IMR-90 (cell line): ENCODE results near the gene MCTP1. TPM values are rescaled to one million over a fixed set of nuclear protein-coding genes. Genes with fewer than 3 reads are reported as not detected.

Experiments used
- ATAC-seq: fragments of 200-7000 bp; cut with Tn5 transposase; 2 replicates; pipeline ENCODE4 v1.9.1; 2020; ENCODE audit warnings: low read depth, mild to moderate bottlenecking, moderate library complexity
- BruUV-seq: library from RNA; stranded (reverse); fragments of 400-500 nt; replicated peaks from 2 replicates; lab custom pipeline; 2021; lab: Mats Ljungman, UMichigan
- CTCF ChIA-PET: fragments of 300-600 bp; formaldehyde crosslinking; extraction: SDS; loops from one replicate; lab custom pipeline; 2021; ENCODE audit warnings: antibody characterized with exemption; lab: Yijun Ruan, JAX
- POLR2A ChIA-PET: fragments of 300-600 bp; sonication (Branson Sonifier 250); formaldehyde crosslinking; loops from one replicate; lab custom pipeline; 2022; ENCODE audit warnings: antibody characterized with exemption; ENCODE audit not compliant: unreplicated experiment; lab: Charles Lee
- DNase-seq: peaks from one replicate; pipeline ENCODE4 v3.0.0; 2013
- H2AFZ ChIP-seq: replicated peaks from 2 replicates; pipeline ENCODE3; 2013; ENCODE audit warnings: low read length, mild to moderate bottlenecking; ENCODE audit not compliant: poor library complexity
- H2AK5ac ChIP-seq: 2 replicates; pipeline ENCODE4 v1.6.1; 2013; ENCODE audit warnings: low read depth, low read length, inconsistent platforms
- H2AK9ac ChIP-seq: replicated peaks from 2 replicates; pipeline ENCODE3; 2013; ENCODE audit warnings: mild to moderate bottlenecking, low read depth, low read length, moderate library complexity; ENCODE audit not compliant: poor library complexity
- H2BK120ac ChIP-seq: 2 replicates; pipeline ENCODE4 v1.6.1; 2013; ENCODE audit warnings: low read depth, low read length, inconsistent platforms
- H2BK15ac ChIP-seq: 3 replicates; pipeline ENCODE4 v1.6.1; 2013; ENCODE audit warnings: low read depth, low read length, inconsistent platforms
- H2BK20ac ChIP-seq: 2 replicates; pipeline ENCODE4 v1.6.1; 2013; ENCODE audit warnings: low read depth, mild to moderate bottlenecking, inconsistent platforms, low read length, moderate library complexity
- H2BK5ac ChIP-seq: 2 replicates; pipeline ENCODE4 v1.6.1; 2013; ENCODE audit warnings: mild to moderate bottlenecking, low read depth, low read length, inconsistent platforms; ENCODE audit not compliant: poor library complexity, severe bottlenecking
- H3K14ac ChIP-seq: replicated peaks from 2 replicates; pipeline ENCODE4 v1.6.1; 2013; ENCODE audit warnings: low read depth, low read length, inconsistent platforms
- H3K18ac ChIP-seq: 2 replicates; pipeline ENCODE4 v1.6.1; 2013; ENCODE audit warnings: low read depth, low read length, control low read depth
- H3K23ac ChIP-seq: 2 replicates; pipeline ENCODE4 v1.6.1; 2013; ENCODE audit warnings: low read depth, low read length, inconsistent platforms
- H3K27ac ChIP-seq: 2 replicates; pipeline ENCODE4 v1.5.1; 2013; ENCODE audit warnings: mild to moderate bottlenecking, control low read depth, low read length; ENCODE audit not compliant: insufficient read depth
- H3K27me3 ChIP-seq: 2 replicates; pipeline ENCODE4 v1.6.1; 2013; ENCODE audit warnings: low read length; ENCODE audit not compliant: control insufficient read depth, insufficient read depth
- H3K36me3 ChIP-seq: 2 replicates; pipeline ENCODE4 v1.6.1; 2013; ENCODE audit warnings: low read length, mixed read lengths; ENCODE audit not compliant: control insufficient read depth, insufficient read depth
- H3K4ac ChIP-seq: 2 replicates; pipeline ENCODE4 v1.6.1; 2013; ENCODE audit warnings: low read depth, low read length, inconsistent platforms
- H3K4me1 ChIP-seq: 2 replicates; pipeline ENCODE4 v1.6.1; 2013; ENCODE audit warnings: low read length, mixed read lengths; ENCODE audit not compliant: control insufficient read depth, insufficient read depth
- H3K4me2 ChIP-seq: 2 replicates; pipeline ENCODE4 v1.6.1; 2013; ENCODE audit warnings: low read depth, mild to moderate bottlenecking, control low read depth, low read length, moderate library complexity
- H3K4me3 ChIP-seq: 2 replicates; pipeline ENCODE4 v1.5.1; 2013; ENCODE audit warnings: low read depth, mild to moderate bottlenecking, control low read depth, low read length, moderate library complexity; ENCODE audit not compliant: insufficient read depth
- H3K56ac ChIP-seq: 2 replicates; pipeline ENCODE4 v1.6.1; 2013; ENCODE audit warnings: low read length, inconsistent platforms; ENCODE audit not compliant: insufficient read depth; ENCODE audit errors: extremely low read depth
- H3K79me1 ChIP-seq, 2 experiments: 2 replicates each; pipeline ENCODE4 v1.6.1; 2013; ENCODE audit warnings: low read length in 2 of 2, inconsistent platforms in 1 of 2, low read depth in 1 of 2
- H3K9ac ChIP-seq: 2 replicates; pipeline ENCODE4 v1.6.1; 2013; ENCODE audit warnings: low read depth, low read length, control low read depth
- H3K9me1 ChIP-seq: 2 replicates; pipeline ENCODE4 v1.6.1; 2013; ENCODE audit warnings: low read length, inconsistent platforms; ENCODE audit not compliant: insufficient read depth
- H3K9me3 ChIP-seq: 2 replicates; pipeline ENCODE4 v1.6.1; 2013; ENCODE audit warnings: low read length; ENCODE audit not compliant: control insufficient read depth, insufficient read depth
- H4K20me1 ChIP-seq: 2 replicates; pipeline ENCODE4 v1.6.1; 2013; ENCODE audit warnings: low read length, inconsistent platforms; ENCODE audit not compliant: insufficient read depth
- H4K5ac ChIP-seq: 2 replicates; pipeline ENCODE4 v1.6.1; 2013; ENCODE audit warnings: mild to moderate bottlenecking, low read depth, low read length, control low read depth
- H4K8ac ChIP-seq, 2 experiments: 2 replicates each; pipeline ENCODE4 v1.6.1; 2013; ENCODE audit warnings: low read depth in 2 of 2, low read length in 2 of 2, control low read depth in 1 of 2, inconsistent platforms in 1 of 2
- H4K91ac ChIP-seq: 2 replicates; pipeline ENCODE4 v1.6.1; 2013; ENCODE audit warnings: low read depth, low read length, inconsistent platforms; ENCODE audit not compliant: insufficient read depth
- BHLHE40 ChIP-seq: fragments of 150-350 bp; IDR thresholded peaks from 2 replicates; pipeline ENCODE4 v1.6.1; 2016; ENCODE audit warnings: mild to moderate bottlenecking, low read depth, low read length
- CEBPB ChIP-seq: IDR thresholded peaks from 2 replicates; pipeline ENCODE4 v1.6.1; 2012; ENCODE audit warnings: low read depth, low read length, improper control_type of control experiment
- CHD1 ChIP-seq: IDR thresholded peaks from 2 replicates; pipeline ENCODE4 v1.6.1; 2012; ENCODE audit warnings: low read depth, low read length, improper control_type of control experiment
- FOS ChIP-seq: fragments of 150-350 bp; IDR thresholded peaks from 2 replicates; pipeline ENCODE4 v1.6.1; 2016; ENCODE audit warnings: low read depth, low read length
- MAFK ChIP-seq: IDR thresholded peaks from 2 replicates; pipeline ENCODE4 v1.6.1; 2012; ENCODE audit warnings: low read depth, low read length, improper control_type of control experiment
- MXI1 ChIP-seq: IDR thresholded peaks from 2 replicates; pipeline ENCODE4 v1.6.1; 2012; ENCODE audit warnings: low read depth, mild to moderate bottlenecking, low read length, moderate library complexity, borderline replicate concordance
- NFE2L2 ChIP-seq: fragments of 150-350 bp; IDR thresholded peaks from 2 replicates; pipeline ENCODE4 v1.6.1; 2016; ENCODE audit warnings: low read depth, mild to moderate bottlenecking, low read length
- POLR2A ChIP-seq: IDR thresholded peaks from 2 replicates; pipeline ENCODE4 v1.6.1; 2012; ENCODE audit warnings: mild to moderate bottlenecking, low read depth, low read length
- RAD21 ChIP-seq: IDR thresholded peaks from 2 replicates; pipeline ENCODE4 v1.6.1; 2012; ENCODE audit warnings: low read length, improper control_type of control experiment
- RCOR1 ChIP-seq: IDR thresholded peaks from 2 replicates; pipeline ENCODE4 v1.6.1; 2012; ENCODE audit warnings: mild to moderate bottlenecking, low read length, improper control_type of control experiment; ENCODE audit not compliant: insufficient replicate concordance
- RFX5 ChIP-seq: IDR thresholded peaks from 2 replicates; pipeline ENCODE4 v1.8.0; 2012; ENCODE audit warnings: low read depth, mild to moderate bottlenecking, low read length, moderate library complexity
- WGBS, 2 experiments: methylation state at CpG; one replicate each; pipeline versions ENCODE4 v1.1.5 to v1.1.7; 2013; ENCODE audit warnings: missing lambda C conversion rate in 2 of 2; ENCODE audit not compliant: insufficient read length in 1 of 2; ENCODE audit errors: extremely low coverage in 2 of 2; 5-methylcytosine and 5-hydroxymethylcytosine counted together
- dilution Hi-C: fragments of 300-500 bp; cut with HindIII; formaldehyde crosslinking; loops from one replicate; pipeline ENCODE4 v1.14.3; 2018; ENCODE audit warnings: low sequenced_read_pairs; ENCODE audit not compliant: unreplicated experiment
- in situ Hi-C: fragments of 300-500 bp; cut with MboI; formaldehyde crosslinking; loops from 3 replicates; pipeline ENCODE4 v1.14.3; 2019; ENCODE audit warnings: low sequenced_read_pairs, inconsistent platforms, mixed read lengths
- intact Hi-C: fragments of 100-400 bp; cut with micrococcal nuclease; formaldehyde crosslinking; loops from 2 replicates; pipeline ENCODE4 v1.10.0; 2022
- polyA plus RNA-seq, 3 experiments: library from polyadenylated mRNA; depleted of rRNA; stranded (reverse); fragments of >200 nt; gene quantifications; 2 replicates each; pipeline ENCODE4 v1.2.3, GENCODE V29; 2012; ENCODE audit warnings: low replicate concordance in 1 of 3
- total RNA-seq: library from RNA; depleted of rRNA; stranded (reverse); fragments of >200 nt; gene quantifications from 2 replicates; pipeline ENCODE4 v1.2.3, GENCODE V29; 2012
- TF ChIP-seq, protein P1 (sequence below): conservative IDR thresholded peaks from 2 replicates; pipeline ENCODE4 v1.5.1; 2012; ENCODE audit warnings: mild to moderate bottlenecking, low read depth, low read length, improper control_type of control experiment
- TF ChIP-seq, protein P2 (sequence below): fragments of 150-350 bp; IDR thresholded peaks from 2 replicates; pipeline ENCODE4 v1.6.1; 2016; ENCODE audit warnings: low read depth, mild to moderate bottlenecking, low read length, moderate library complexity, borderline replicate concordance

Gene MCTP1
- total and polyA plus RNA-seq, 2 of the 4 experiments (the other 2 are of a cell fraction) = 0.21 TPM; not detected in 1

DNA sequence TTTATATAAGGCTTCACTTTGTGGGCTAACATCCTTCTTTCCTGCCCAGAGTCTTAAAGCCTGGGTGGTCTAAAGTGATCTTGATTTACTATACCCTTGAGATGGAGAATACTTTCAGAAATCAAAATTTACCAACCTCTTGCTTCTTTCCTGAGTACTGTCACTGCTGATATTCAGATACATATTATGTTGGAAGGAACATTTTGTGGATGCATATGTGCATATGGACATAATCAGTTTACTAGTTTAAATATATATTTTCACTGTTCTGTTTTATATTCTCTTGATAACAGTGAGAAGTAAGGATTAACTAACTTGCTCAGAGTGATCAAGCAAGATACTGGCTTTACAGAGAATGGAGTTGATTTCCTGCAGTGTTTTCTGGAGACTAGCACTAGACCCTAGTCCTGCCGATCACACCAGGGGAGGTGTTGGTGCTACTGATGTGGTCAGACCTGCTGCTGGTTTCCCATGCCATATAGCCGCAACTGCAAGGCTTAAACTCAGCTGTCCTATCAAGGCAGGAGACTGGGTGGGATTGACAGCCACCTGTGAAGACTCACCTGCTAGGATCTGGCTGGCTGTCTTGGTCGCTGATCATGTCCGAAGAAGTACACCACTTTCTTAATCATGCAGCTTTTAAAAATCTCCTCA, 608.8 kb downstream of the MCTP1 start:
- no peak overlapping the region for H3K27ac ChIP-seq
- H4K91ac ChIP-seq = no peak overlapping the region
- peaks cover 1% of the 10 kb centered on the region; the same call in 1 of the 2 replicates for H3K36me3 ChIP-seq
- H2BK15ac ChIP-seq = no peak overlapping the region
- no peaks in the 10 kb centered on the region for H4K20me1 ChIP-seq
- TF ChIP-seq, protein P1, sequence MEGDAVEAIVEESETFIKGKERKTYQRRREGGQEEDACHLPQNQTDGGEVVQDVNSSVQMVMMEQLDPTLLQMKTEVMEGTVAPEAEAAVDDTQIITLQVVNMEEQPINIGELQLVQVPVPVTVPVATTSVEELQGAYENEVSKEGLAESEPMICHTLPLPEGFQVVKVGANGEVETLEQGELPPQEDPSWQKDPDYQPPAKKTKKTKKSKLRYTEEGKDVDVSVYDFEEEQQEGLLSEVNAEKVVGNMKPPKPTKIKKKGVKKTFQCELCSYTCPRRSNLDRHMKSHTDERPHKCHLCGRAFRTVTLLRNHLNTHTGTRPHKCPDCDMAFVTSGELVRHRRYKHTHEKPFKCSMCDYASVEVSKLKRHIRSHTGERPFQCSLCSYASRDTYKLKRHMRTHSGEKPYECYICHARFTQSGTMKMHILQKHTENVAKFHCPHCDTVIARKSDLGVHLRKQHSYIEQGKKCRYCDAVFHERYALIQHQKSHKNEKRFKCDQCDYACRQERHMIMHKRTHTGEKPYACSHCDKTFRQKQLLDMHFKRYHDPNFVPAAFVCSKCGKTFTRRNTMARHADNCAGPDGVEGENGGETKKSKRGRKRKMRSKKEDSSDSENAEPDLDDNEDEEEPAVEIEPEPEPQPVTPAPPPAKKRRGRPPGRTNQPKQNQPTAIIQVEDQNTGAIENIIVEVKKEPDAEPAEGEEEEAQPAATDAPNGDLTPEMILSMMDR = no peak
- TF ChIP-seq CEBPB = no peak
- TF ChIP-seq RFX5 = no peak
- TF ChIP-seq NFE2L2 = no peak
- no peak for TF ChIP-seq RCOR1
- TF ChIP-seq CHD1 = no peak
- no peak for TF ChIP-seq BHLHE40
- TF ChIP-seq MAFK = no peak
- no peak for TF ChIP-seq RAD21
- TF ChIP-seq, protein P2, sequence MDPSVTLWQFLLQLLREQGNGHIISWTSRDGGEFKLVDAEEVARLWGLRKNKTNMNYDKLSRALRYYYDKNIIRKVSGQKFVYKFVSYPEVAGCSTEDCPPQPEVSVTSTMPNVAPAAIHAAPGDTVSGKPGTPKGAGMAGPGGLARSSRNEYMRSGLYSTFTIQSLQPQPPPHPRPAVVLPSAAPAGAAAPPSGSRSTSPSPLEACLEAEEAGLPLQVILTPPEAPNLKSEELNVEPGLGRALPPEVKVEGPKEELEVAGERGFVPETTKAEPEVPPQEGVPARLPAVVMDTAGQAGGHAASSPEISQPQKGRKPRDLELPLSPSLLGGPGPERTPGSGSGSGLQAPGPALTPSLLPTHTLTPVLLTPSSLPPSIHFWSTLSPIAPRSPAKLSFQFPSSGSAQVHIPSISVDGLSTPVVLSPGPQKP = no peak
- TF ChIP-seq POLR2A = no peak
- TF ChIP-seq MXI1 = no peak
- TF ChIP-seq FOS = no peak
- H3K9me3 ChIP-seq = no peaks in the 10 kb centered on the region
- ATAC-seq (no peak), DNase-seq (no peak)
- H4K5ac ChIP-seq = no peak overlapping the region
- no peak overlapping the region for H4K8ac ChIP-seq
- 100% methylated on average over 2 of the region's 4 CpGs; no CpG with 5 or more reads in 1 of the 2 experiments for WGBS, 2 experiments
- H2BK120ac ChIP-seq = no peak overlapping the region
- no peaks in the 10 kb centered on the region for H3K27me3 ChIP-seq
- dilution Hi-C loops (no loop called here), in situ Hi-C loops (no loop called here), intact Hi-C loops (no loop called here)
- H3K23ac ChIP-seq = no peak overlapping the region
- H2AK9ac ChIP-seq = no peak overlapping the region
- no peak overlapping the region for H3K14ac ChIP-seq
- no peaks in the 10 kb centered on the region for H3K9me1 ChIP-seq
- H2BK5ac ChIP-seq = no peak overlapping the region
- BruUV-seq = no TSS peak
- POLR2A ChIA-PET = no interaction called here
- H2AK5ac ChIP-seq = no peak overlapping the region
- H2BK20ac ChIP-seq = no peak overlapping the region
- H3K18ac ChIP-seq = no peak overlapping the region
- no peak overlapping the region for H3K4me2 ChIP-seq
- H3K4me3 ChIP-seq = no peak overlapping the region
- no peak overlapping the region for H2AFZ ChIP-seq
- H3K56ac ChIP-seq = no peak overlapping the region
- no peak overlapping the region for H3K4ac ChIP-seq
- no peak overlapping the region for H3K9ac ChIP-seq
- H3K4me1 ChIP-seq = no peaks in the 10 kb centered on the region
- CTCF ChIA-PET = no interaction called here
- H3K79me1 ChIP-seq = no peaks in the 10 kb centered on the region
